Body of pancreas (tissue), 4 donors: ENCODE results near the gene ACACA. TPM values are rescaled to one million over a fixed set of nuclear protein-coding genes. Genes with fewer than 3 reads are reported as not detected.

Source experiments
- ATAC-seq: fragments of 150-250 bp; one replicate; pipeline ENCODE4 v1.9.1; 2016
- DNase-seq, 4 donors: peaks; one replicate each; pipeline ENCODE4 v3.0.0-alpha.2; 2019
- H3K27ac ChIP-seq, 4 donors: fragments of 200-600 bp; sonication (generic); 1 replicate in 3 of 4; 2 replicates in 1 of 4; pipeline versions ENCODE4 v1.5.1 to v1.6.1; 2016 to 2019; ENCODE audit warnings: mild to moderate bottlenecking in 1 of 4, mixed read lengths in 1 of 4, moderate library complexity in 1 of 4
- H3K27me3 ChIP-seq, 2 donors: fragments of 200-600 bp; sonication (generic); one replicate each; pipeline ENCODE4 v1.6.0; 2016; ENCODE audit warnings: mild to moderate bottlenecking in 1 of 2
- H3K36me3 ChIP-seq, 2 donors: fragments of 200-600 bp; sonication (generic); replicated peaks in 1 of 2; 2 replicates each; pipeline ENCODE4 v1.5.1; 2016; ENCODE audit warnings: low read depth in 2 of 2; ENCODE audit not compliant: insufficient read depth in 1 of 2
- H3K4me1 ChIP-seq: fragments of 200-600 bp; sonication (generic); one replicate; pipeline ENCODE4 v1.6.0; 2016
- H3K4me3 ChIP-seq, 2 donors: fragments of 200-600 bp; sonication (generic); 1 replicate in 1 of 2; 2 replicates in 1 of 2; pipeline ENCODE4 v1.5.1; 2016 to 2019
- H3K9me3 ChIP-seq, 3 donors: fragments of 200-600 bp; sonication (generic); 1 replicate in 2 of 3; 2 replicates in 1 of 3; pipeline ENCODE4 v1.5.1; 2016
- CTCF ChIP-seq, 7 experiments: fragments of 450-650 bp in 4 of 7; fragments of 200-600 bp in 3 of 7; sonication (generic) in 3 of 7; IDR thresholded peaks; one replicate each; pipeline ENCODE4 v1.5.1; 2016 to 2019; ENCODE audit warnings: antibody characterized with exemption in 7 of 7
- POLR2A ChIP-seq, 3 donors: fragments of 450-650 bp; IDR thresholded peaks; one replicate each; pipeline ENCODE4 v1.6.1; 2016; ENCODE audit warnings: antibody characterized with exemption in 3 of 3, mild to moderate bottlenecking in 2 of 3
- WGBS, 2 donors: methylation state at CpG; one replicate each; pipeline ENCODE4 v1.1.5; 2017; 5-methylcytosine and 5-hydroxymethylcytosine counted together
- intact Hi-C: fragments of 100-400 bp; cut with DNase I; formaldehyde crosslinking; loops from one replicate; pipeline ENCODE4 v1.15.1; 2023
- total RNA-seq, 2 donors: library from RNA; depleted of rRNA; stranded (reverse); fragments of >200 nt; gene quantifications; one replicate each; pipeline ENCODE4 v1.1.0, GENCODE V29; 2016

Gene ACACA
- total RNA-seq, 2 donors from 2014 or later: 9.1 to 49.1 TPM

- no peak overlapping the region for H3K4me3 ChIP-seq
- H3K27ac ChIP-seq: no peak overlapping the region
- no peak for DNase-seq
- H3K36me3 ChIP-seq: no peaks in the 10 kb centered on the region
- no peaks in the 10 kb centered on the region for H3K27me3 ChIP-seq
- WGBS, 2 donors: 30 to 33% methylated on average over 3 of the region's 3 CpGs
- H3K4me1 ChIP-seq: peaks cover 8% of the 10 kb centered on the region
- no peak for TF ChIP-seq POLR2A (IDR thresholded peaks at IDR 0.05)
- ATAC-seq: no peak
- intact Hi-C loops: no loop called here
- no peaks in the 10 kb centered on the region for H3K9me3 ChIP-seq
These were observed 237.8 kb downstream of the ACACA start for GRCh38 chr17:37168731-37169353.

- Histone ChIP-seq H3K36me3 (no peaks in the 10 kb centered on the region), H3K4me3 (no peak overlapping the region), H3K27me3 (no peaks in the 10 kb centered on the region), H3K27ac (no peak overlapping the region), H3K4me1 (peaks cover 8% of the 10 kb centered on the region), H3K9me3 (no peaks in the 10 kb centered on the region)
- DNase-seq (no peak), ATAC-seq (no peak)
- intact Hi-C loops: no loop called here
- 91 to 93% methylated on average over 1 of the region's 1 CpG for WGBS, 2 donors
- no peak for TF ChIP-seq CTCF (IDR thresholded peaks at IDR 0.05)
- TF ChIP-seq POLR2A (IDR thresholded peaks at IDR 0.05): no peak
These were observed 238.9 kb downstream of the ACACA start for GRCh38 chr17:37167756-37168155.

- H3K9me3 ChIP-seq: no peaks in the 10 kb centered on the region
- no peak overlapping the region for H3K4me3 ChIP-seq
- H3K27me3 ChIP-seq: no peaks in the 10 kb centered on the region
- H3K36me3 ChIP-seq: no peaks in the 10 kb centered on the region
- 97 to 100% methylated on average over 2 of the region's 2 CpGs for WGBS, 2 donors
- intact Hi-C loops: no loop called here
- H3K4me1 ChIP-seq: peaks cover 5% of the 10 kb centered on the region
- no peak overlapping the region for H3K27ac ChIP-seq
- no peak for ATAC-seq
- TF ChIP-seq CTCF (IDR thresholded peaks at IDR 0.05) (no peak), POLR2A (IDR thresholded peaks at IDR 0.05) (no peak)
- no peak for DNase-seq
These were observed 242.6 kb downstream of the ACACA start for GRCh38 chr17:37164057-37164456.

- H3K36me3 ChIP-seq: no peaks in the 10 kb centered on the region
- H3K4me1 ChIP-seq: no peaks in the 10 kb centered on the region
- ATAC-seq (no peak), DNase-seq (no peak)
- 89 to 98% methylated on average over 5 to 6 of the region's 6 CpGs for WGBS, 2 donors
- H3K4me3 ChIP-seq: no peak overlapping the region
- no peaks in the 10 kb centered on the region for H3K9me3 ChIP-seq
- no peaks in the 10 kb centered on the region for H3K27me3 ChIP-seq
- intact Hi-C loops: no loop called here
- TF ChIP-seq POLR2A (IDR thresholded peaks at IDR 0.05) (no peak), CTCF (IDR thresholded peaks at IDR 0.05) (no peak)
- H3K27ac ChIP-seq: no peak overlapping the region
These were observed 243.8 kb downstream of the ACACA start for GRCh38 chr17:37162800-37163199.

- Histone ChIP-seq H3K27me3 (no peaks in the 10 kb centered on the region), H3K27ac (no peak overlapping the region), H3K36me3 (no peaks in the 10 kb centered on the region), H3K9me3 (no peaks in the 10 kb centered on the region), H3K4me3 (no peak overlapping the region), H3K4me1 (no peaks in the 10 kb centered on the region)
- intact Hi-C loops: no loop called here
- ATAC-seq (no peak), DNase-seq (no peak)
- TF ChIP-seq CTCF (IDR thresholded peaks at IDR 0.05) (no peak), POLR2A (IDR thresholded peaks at IDR 0.05) (no peak)
These were observed 245.7 kb downstream of the ACACA start for GRCh38 chr17:37160944-37161343.
